Prostate gland (tissue), 2 donors: ENCODE measurements around the gene PPP4R3B.

Source experiments
- CTCF ChIP-seq, 4 experiments: fragments of 200-600 bp in 2 of 4; fragments of 450-650 bp in 2 of 4; sonication (generic) in 2 of 4; IDR thresholded peaks; 1 replicate in 3 of 4; 2 replicates in 1 of 4; pipeline ENCODE4 v1.5.1; 2016 to 2019; ENCODE audit warnings: antibody characterized with exemption in 4 of 4, mild to moderate bottlenecking in 2 of 4, moderate library complexity in 2 of 4
- POLR2AphosphoS5 ChIP-seq: sonication (generic); formaldehyde crosslinking; IDR thresholded peaks from one replicate; pipeline ENCODE4 v1.6.1; 2017; ENCODE audit warnings: antibody characterized with exemption

- no peak for TF ChIP-seq CTCF (IDR thresholded peaks at IDR 0.05)
- no peak for TF ChIP-seq POLR2AphosphoS5
Observed at GRCh38 chr2:55592130-55592529, 25.3 kb downstream of the PPP4R3B start.
